Measurements from ENCODE around the gene SIGLEC12. TPM values are rescaled to one million over a fixed set of nuclear protein-coding genes. Genes with fewer than 3 reads are reported as not detected.
"Not testable (repeated sequence)": the region's sequence is repeated elsewhere in the genome, so short reads cannot be mapped to it uniquely, and the experiment has no call there.

The SIGLEC12 gene
- total RNA-seq, 4 donors from 2014 or later: 0.31 to 0.85 TPM; not detected in 2

- H3K36me3 ChIP-seq: no peaks in the 10 kb centered on the region
- peaks cover 0 to 17% (median 0%) of the 10 kb centered on the region in 3 donors for H3K9me3 ChIP-seq
- no peak for ATAC-seq
- no peak overlapping the region for H3K4me3 ChIP-seq
- peaks cover 41% of the 10 kb centered on the region for H3K27me3 ChIP-seq
- H3K4me1 ChIP-seq: no peaks in the 10 kb centered on the region
- TF ChIP-seq POLR2AphosphoS5 (IDR thresholded peaks at IDR 0.05) (no peak), POLR2A (IDR thresholded peaks at IDR 0.05) (no peak), EP300 (IDR thresholded peaks at IDR 0.05) (no peak), CTCF (IDR thresholded peaks at IDR 0.05) (no peak)
- no peak overlapping the region for H3K27ac ChIP-seq
- 43 to 61% methylated on average over 6 of the region's 6 CpGs for WGBS, 2 donors (ENCODE audit: low coverage in 1 of 2)
These were observed 6.0 kb upstream of the SIGLEC12 start for GRCh38 chr19:51507640-51508058.

- Histone ChIP-seq H3K9me3 (peaks cover 0 to 17% (median 0%) of the 10 kb centered on the region in 3 donors), H3K4me1 (no peaks in the 10 kb centered on the region), H3K27me3 (peaks cover 37% of the 10 kb centered on the region), H3K4me3 (no peak overlapping the region), H3K27ac (no peak overlapping the region), H3K36me3 (no peaks in the 10 kb centered on the region)
- WGBS, 2 donors (ENCODE audit: low coverage in 1 of 2): 33 to 71% methylated on average over 1 to 3 of the region's 3 CpGs
- no peak for ATAC-seq
- no peak for TF ChIP-seq EP300 (IDR thresholded peaks at IDR 0.05)
- TF ChIP-seq POLR2AphosphoS5 (IDR thresholded peaks at IDR 0.05): no peak
- TF ChIP-seq CTCF (IDR thresholded peaks at IDR 0.05): no peak
- no peak for TF ChIP-seq POLR2A (IDR thresholded peaks at IDR 0.05)
These were observed 5.6 kb upstream of the SIGLEC12 start for GRCh38 chr19:51507192-51507591.

GRCh38 chr19:51505904-51506303, 4.3 kb upstream of the SIGLEC12 start:
- 31 to 40% methylated on average over 3 of the region's 3 CpGs for WGBS, 2 donors (ENCODE audit: low coverage in 1 of 2)
- H3K9me3 ChIP-seq: peaks cover 0 to 17% (median 0%) of the 10 kb centered on the region in 3 donors
- ATAC-seq: no peak
- H3K4me1 ChIP-seq: no peaks in the 10 kb centered on the region
- no peaks in the 10 kb centered on the region for H3K36me3 ChIP-seq
- no peak overlapping the region for H3K27ac ChIP-seq
- no peak overlapping the region for H3K4me3 ChIP-seq
- peaks cover 27% of the 10 kb centered on the region for H3K27me3 ChIP-seq
- TF ChIP-seq CTCF (IDR thresholded peaks at IDR 0.05) (no peak), EP300 (IDR thresholded peaks at IDR 0.05) (no peak), POLR2AphosphoS5 (IDR thresholded peaks at IDR 0.05) (no peak), POLR2A (IDR thresholded peaks at IDR 0.05) (no peak)

- no peaks in the 10 kb centered on the region for H3K4me1 ChIP-seq
- H3K27me3 ChIP-seq: peaks cover 22% of the 10 kb centered on the region
- TF ChIP-seq POLR2A (IDR thresholded peaks at IDR 0.05) (no peak), EP300 (IDR thresholded peaks at IDR 0.05) (no peak), CTCF (IDR thresholded peaks at IDR 0.05) (no peak), POLR2AphosphoS5 (IDR thresholded peaks at IDR 0.05) (no peak)
- 33 to 42% methylated on average over 2 to 3 of the region's 3 CpGs for WGBS, 2 donors (ENCODE audit: low coverage in 1 of 2)
- H3K27ac ChIP-seq: no peak overlapping the region
- no peaks in the 10 kb centered on the region for H3K36me3 ChIP-seq
- H3K9me3 ChIP-seq: peaks cover 0 to 17% (median 0%) of the 10 kb centered on the region in 3 donors
- no peak overlapping the region for H3K4me3 ChIP-seq
- ATAC-seq: no peak
These were observed 2.3 kb upstream of the SIGLEC12 start for GRCh38 chr19:51503896-51504295.

GRCh38 chr19:51503286-51503817, 1.8 kb upstream of the SIGLEC12 start:
- Histone ChIP-seq H3K9me3 (peaks cover 0 to 17% (median 0%) of the 10 kb centered on the region in 3 donors), H3K27me3 (peaks cover 17% of the 10 kb centered on the region), H3K27ac (no peak overlapping the region), H3K36me3 (no peaks in the 10 kb centered on the region), H3K4me3 (no peak overlapping the region), H3K4me1 (no peaks in the 10 kb centered on the region)
- TF ChIP-seq EP300 (IDR thresholded peaks at IDR 0.05) (no peak), CTCF (IDR thresholded peaks at IDR 0.05) (no peak), POLR2A (IDR thresholded peaks at IDR 0.05) (no peak), POLR2AphosphoS5 (IDR thresholded peaks at IDR 0.05) (no peak)
- 40 to 83% methylated on average over 1 to 2 of the region's 5 CpGs for WGBS, 2 donors (ENCODE audit: low coverage in 1 of 2)
- ATAC-seq: no peak

- not testable (repeated sequence) for H3K4me3 ChIP-seq, ATAC-seq, H3K4me1 ChIP-seq, H3K27ac ChIP-seq, H3K36me3 ChIP-seq
- Histone ChIP-seq H3K9me3 (peaks cover 0 to 17% (median 0%) of the 10 kb centered on the region in 3 donors), H3K27me3 (peaks cover 14% of the 10 kb centered on the region)
- 49% methylated on average over 5 of the region's 8 CpGs; no CpG with 5 or more reads in 1 of the 2 donors for WGBS, 2 donors (ENCODE audit: low coverage in 1 of 2)
These were observed 669 bp downstream of the SIGLEC12 start for GRCh38 chr19:51500931-51501330.

Data from gastroesophageal sphincter (tissue), 4 donors.